Endometrial microvascular endothelial cells (primary cell): ENCODE data around the gene PMM1. TPM values are rescaled to one million over a fixed set of nuclear protein-coding genes. Genes with fewer than 3 reads are reported as not detected.
"Not testable (repeated sequence)": the region's sequence is repeated elsewhere in the genome, so short reads cannot be mapped to it uniquely, and the experiment has no call there.

Source experiments
- in situ Hi-C: cut with HindIII; loops from 2 replicates; pipeline ENCODE4 v1.10.0; 2017; ENCODE audit warnings: low sequenced_read_pairs, low pct_unique_long_range_greater_than_20kb; ENCODE audit errors: inconsistent ontology term
- total RNA-seq: library from RNA; depleted of rRNA; stranded (reverse); fragments of >200 nt; gene quantifications from one replicate; pipeline ENCODE4 v1.2.3, GENCODE V29; 2015; ENCODE audit errors: inconsistent ontology term

PMM1 gene
- 8.9 TPM for total RNA-seq

DNA sequence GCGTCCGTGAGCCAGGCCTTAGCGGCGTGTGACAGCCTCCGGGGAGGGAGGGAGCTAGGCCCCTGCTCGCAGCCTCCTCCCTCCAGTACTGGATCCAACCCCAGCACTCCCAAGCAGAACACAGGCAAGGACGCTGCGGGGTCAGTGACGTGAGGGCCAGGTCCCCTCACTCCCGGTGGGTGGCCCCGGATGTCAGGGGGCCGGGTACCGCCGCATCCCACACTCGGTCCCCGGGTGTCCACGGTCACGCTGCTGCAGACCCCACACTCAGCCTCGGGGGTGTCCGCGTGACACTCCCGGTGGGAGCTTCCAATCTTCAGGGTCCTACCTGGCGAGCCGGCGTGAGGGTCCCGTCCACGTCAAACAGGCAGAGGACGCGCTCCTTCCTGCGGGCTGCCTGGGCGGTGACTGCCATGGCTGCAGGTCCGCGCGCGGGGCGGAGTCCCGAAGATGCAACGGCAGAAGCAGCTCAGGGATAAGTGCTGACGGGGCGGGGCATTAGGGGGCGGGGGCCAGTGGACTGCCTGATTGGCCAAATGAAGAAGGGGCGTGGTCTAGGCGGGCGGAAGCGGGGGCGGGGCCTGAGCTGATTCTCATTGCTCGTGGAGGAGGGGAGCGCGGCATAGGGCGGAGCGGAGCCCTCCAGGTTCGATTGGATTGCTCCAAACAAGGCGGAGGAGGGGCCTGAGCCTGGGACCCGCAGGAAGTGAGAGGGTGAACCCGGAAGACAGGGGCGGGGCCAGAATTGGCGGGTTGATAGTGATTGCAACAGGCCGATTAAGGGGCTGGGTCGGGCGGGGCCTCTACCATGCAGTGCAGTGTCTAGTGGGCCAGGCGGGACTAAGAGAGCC, at the start of gene PMM1:
Gene PMM1, minus strand, starts transcription at position 450 of the 851 bp plus-strand sequence. Its CDS starts 35 bp downstream, at position 415.
- in situ Hi-C loops, result no loop called here

GRCh38 chr22:41638748-41639147, 49.1 kb upstream of the PMM1 start:
- in situ Hi-C loops, result no loop called here

- in situ Hi-C loops, result no loop called here
These were observed 48.5 kb upstream of the PMM1 start for GRCh38 chr22:41638124-41638523.

DNA sequence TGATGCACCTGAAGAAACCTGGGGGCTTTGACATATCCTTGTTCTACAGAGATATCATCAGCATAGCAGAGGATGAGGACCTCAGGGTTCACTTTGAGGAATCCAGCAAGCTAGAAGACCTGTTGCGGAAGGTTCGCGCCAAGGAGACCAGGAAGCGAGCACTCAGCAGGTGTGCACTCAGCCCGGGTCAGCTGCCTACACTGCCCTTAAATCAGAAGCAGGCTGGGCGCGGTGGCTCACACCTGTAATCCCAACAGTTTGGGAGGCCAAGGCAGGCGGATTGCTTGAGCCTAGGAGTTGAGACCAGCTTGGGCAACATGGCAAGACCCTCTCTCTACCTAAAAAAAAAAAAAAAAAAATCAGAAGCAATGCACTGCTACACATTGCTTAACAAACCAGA, 48.0 kb upstream of the PMM1 start:
- in situ Hi-C loops, result not testable (repeated sequence)

GRCh38 chr22:41636467-41636866, 46.8 kb upstream of the PMM1 start:
- in situ Hi-C loops, result no loop called here

DNA sequence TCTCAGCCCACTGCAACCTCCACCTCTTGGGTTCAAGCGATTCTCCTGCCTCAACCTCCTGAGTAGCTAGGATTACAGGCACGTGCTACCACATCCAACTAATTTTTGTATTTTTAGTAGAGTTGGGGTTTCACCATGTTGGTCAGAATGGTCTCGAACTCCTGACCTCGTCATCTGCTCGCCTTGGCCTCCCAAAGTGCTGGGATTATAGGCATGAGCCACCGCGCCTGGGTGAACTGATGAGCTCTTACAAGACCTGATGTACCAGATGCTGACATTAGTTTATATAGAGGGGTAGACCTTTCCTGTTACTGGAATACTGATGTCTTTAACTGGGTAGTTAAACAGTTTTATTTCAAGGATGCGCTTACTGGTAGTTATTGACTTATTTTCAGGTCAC, 45.0 kb upstream of the PMM1 start:
- in situ Hi-C loops, result not testable (repeated sequence)

DNA sequence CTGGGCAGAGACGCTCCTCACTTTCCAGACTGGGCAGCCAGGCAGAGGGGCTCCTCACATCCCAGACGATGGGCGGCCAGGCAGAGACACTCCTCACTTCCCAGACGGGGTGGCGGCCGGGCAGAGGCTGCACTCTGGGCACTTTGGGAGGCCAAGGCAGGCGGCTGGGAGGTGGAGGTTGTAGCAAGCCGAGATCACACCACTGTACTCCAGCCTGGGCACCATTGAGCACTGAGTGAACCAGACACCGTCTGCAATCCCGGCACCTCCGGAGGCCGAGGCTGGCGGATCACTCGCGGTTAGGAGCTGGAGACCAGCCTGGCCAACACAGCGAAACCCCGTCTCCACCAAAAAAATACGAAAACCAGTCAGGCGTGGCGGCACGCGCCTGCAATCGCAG, 42.0 kb upstream of the PMM1 start:
- in situ Hi-C loops, result not testable (repeated sequence)

DNA sequence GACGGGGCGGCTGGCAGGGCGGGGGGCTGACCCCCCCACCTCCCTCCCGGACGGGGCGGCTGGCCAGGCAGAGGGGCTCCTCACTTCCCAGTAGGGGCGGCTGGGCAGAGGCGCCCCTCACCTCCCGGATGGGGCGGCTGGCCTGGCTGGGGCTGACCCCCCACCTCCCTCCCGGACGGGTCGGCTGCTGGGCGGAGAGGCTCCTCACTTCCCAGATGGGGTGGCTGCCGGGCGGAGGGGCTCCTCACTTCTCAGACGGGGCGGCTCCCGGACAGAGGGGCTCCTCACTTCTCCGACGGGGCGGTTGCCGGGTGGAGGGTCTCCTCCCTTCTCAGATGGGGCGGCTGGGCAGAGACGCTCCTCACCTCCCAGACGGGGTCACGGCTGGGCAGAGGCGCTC, 41.5 kb upstream of the PMM1 start:
- in situ Hi-C loops, result not testable (repeated sequence)

DNA sequence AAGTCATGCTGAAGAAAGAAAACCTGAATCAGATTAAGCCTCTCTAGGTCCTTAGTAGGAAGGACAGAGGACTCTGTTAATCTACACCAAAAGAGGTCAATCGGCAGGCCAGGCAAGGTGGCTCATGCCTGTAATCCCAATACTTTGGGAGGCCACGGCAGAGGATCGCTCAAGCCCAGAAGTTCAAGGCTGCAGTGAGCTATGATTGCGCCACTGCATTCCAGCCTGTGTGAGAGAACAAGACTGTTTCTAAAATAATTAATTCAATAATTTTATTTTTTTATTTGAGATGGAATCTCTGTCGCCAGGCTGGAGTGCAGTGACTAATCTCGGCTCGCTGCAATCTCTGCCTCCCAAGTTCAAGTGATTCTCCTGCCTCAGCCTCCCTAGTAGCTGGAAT, 35.9 kb upstream of the PMM1 start:
- in situ Hi-C loops, result no loop called here

DNA sequence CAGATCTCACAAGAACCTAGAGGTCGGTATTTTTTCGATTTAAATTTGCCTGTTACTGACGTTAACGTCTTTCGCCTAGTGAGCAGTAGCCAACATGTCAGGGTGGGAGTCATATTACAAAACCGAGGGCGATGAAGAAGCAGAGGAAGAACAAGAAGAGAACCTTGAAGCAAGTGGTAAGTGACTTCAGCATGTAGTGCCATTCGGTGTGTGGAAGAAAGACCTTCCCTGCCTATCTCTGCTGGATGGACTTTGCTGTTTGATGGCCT, 32.2 kb upstream of the PMM1 start:
- in situ Hi-C loops, result no loop called here

DNA sequence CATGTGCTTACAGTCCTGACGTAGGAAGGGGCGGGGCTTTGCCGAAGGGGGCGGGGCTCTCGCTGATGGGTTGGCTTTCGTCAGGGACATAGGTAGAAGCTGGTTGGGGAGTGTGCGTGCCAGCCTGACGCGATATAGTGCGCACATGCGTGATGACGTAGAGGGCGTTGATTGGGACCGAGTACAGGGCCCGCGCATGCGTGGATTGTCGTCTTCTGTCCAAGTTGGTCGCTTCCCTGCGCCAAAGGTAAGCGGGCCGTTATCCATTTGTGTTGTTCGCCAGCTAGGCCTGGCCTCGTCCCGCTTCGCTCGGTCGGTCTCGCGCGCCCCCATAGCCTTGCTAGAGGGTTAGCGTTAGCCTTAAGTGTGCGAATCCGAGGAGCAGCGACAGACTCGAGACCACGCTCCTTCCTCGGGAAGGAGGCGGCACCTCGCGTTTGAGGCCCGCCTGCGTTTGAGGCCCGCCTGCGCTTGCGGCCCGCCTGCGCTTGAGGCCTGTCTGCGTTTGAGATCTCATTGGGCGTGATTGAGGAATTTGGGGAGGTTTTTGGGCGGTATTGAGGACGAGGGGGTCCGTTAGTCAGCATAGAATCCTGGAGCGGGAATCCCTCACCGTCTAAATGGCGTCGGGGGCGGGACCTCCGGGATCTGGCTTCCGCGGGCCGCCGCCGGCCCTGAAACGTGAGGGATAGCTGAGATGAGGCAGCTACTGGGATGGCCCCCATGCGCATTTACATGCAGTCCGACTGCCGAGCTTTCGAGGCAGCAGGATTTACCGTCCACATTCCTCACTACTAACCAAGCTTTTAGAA, 31.7 kb upstream of the PMM1 start, which contains the start of gene XRCC6:
Gene XRCC6, plus strand, starts transcription at position 197 of the 812 bp plus-strand sequence. CDS start 710 bp downstream, outside the sequence.
- in situ Hi-C loops, result no loop called here

DNA sequence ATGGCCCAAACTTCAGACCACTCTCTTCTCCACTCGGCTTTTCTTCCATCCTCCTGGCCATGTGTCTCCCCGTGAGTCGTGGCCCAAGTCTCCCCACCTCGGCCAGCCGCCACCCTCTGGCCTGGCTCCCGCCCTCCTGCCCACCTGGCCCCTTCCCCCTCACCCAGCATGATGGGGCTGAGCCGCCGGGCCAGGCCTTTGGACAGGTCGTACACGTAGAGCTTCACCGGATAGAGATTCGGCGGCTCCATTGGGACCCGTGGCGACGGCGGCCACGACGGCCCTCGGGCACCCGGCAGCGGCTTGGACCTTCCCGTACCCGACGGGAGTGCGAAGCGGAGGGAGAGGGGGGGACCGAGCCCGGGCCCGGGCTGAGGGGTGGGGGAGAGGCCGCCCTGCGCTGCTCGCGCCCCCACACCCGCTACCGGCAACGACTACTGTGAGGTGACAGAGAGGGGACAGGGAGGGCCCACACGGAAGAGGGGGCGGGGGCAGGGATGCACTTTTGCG, 31.0 kb upstream of the PMM1 start, which contains the start of gene DESI1:
Gene DESI1, minus strand, starts transcription at position 455 of the 510 bp plus-strand sequence. Its CDS starts 204 bp downstream, at position 251.
- in situ Hi-C loops, result no loop called here

- in situ Hi-C loops, result no loop called here
These were observed 30.4 kb upstream of the PMM1 start for GRCh38 chr22:41619979-41620588.

- in situ Hi-C loops, result no loop called here
These were observed 23.8 kb upstream of the PMM1 start for GRCh38 chr22:41613456-41613855.

DNA sequence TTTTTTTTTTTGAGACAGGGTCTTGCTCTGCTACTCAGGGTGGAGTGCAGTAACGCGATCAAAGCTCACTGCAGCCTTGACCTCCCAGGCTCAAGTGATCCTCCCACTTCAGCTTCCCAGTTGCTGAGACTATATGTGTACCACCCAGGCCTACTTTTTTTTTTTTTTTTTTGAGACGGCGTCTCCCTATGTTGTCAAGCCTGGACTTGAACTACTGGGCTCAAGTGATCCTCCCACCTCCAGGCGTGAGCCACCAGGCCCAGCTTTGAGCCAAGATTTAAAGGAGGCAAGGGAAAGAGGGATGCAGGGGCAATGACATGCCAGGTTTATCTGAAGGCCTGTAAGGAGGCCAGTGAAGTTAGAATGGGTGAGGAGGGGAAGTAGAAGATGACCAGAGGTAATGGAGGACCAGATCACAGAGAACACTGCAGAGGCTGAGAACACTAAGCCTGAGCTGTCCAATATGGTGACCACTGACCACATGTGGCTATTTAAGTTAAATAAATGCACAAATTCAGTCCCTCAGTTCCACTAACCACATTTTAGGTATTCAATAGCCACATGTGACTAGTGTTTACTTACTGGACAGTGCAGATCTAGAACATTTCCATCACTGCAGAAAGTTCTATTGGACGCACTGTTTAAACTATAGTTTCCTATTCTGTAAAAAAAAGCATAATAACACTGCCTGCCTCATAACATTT, 23.1 kb upstream of the PMM1 start:
- in situ Hi-C loops, result no loop called here

- in situ Hi-C loops, result no loop called here
These were observed 18.7 kb upstream of the PMM1 start for GRCh38 chr22:41608386-41608785.

- in situ Hi-C loops, result no loop called here
These were observed 14.3 kb upstream of the PMM1 start for GRCh38 chr22:41603873-41604332.

- in situ Hi-C loops, result no loop called here
These were observed 11.3 kb upstream of the PMM1 start for GRCh38 chr22:41600976-41601375.
